Adipose tissue (tissue), 3 donors: ENCODE data around the gene HSD11B1L. TPM values are rescaled to one million over a fixed set of nuclear protein-coding genes. Genes with fewer than 3 reads are reported as not detected.
"Not testable (repeated sequence)": the region's sequence is repeated elsewhere in the genome, so short reads cannot be mapped to it uniquely, and the experiment has no call there.

Experiments
- H3K27ac ChIP-seq: one replicate; pipeline ENCODE4 v1.5.1; 2013; ENCODE audit warnings: low read depth, low read length
- WGBS, 3 donors: extraction: QIAGEN DNeasy Blood & Tissue Kit; methylation state at CpG; one replicate each; pipeline ENCODE4 v1.1.7; 2013; 5-methylcytosine and 5-hydroxymethylcytosine counted together
- polyA plus RNA-seq, 3 donors: library from polyadenylated mRNA; stranded (reverse); fragments of 200-250 nt; gene quantifications; one replicate each; pipeline ENCODE4 v1.2.3, GENCODE V29; 2013
- donor health status: healthy with polysubstance abuse.
- donor health status: Bipolar disorder and iron deficiency.
- donor health status: healthy.

HSD11B1L gene
- polyA plus RNA-seq, 3 donors, result 5.4 to 7.5 (median 6.5) TPM

GRCh38 chr19:5713228-5713627 lies 32.4 kb downstream of the HSD11B1L start:
- WGBS, 3 donors, result 90 to 96% (median 94%) methylated on average over 9 of the region's 9 CpGs
- no peak overlapping the region for H3K27ac ChIP-seq

GRCh38 chr19:5714816-5715215 lies 34.0 kb downstream of the HSD11B1L start:
- no peak overlapping the region for H3K27ac ChIP-seq
- 63 to 91% (median 74%) methylated on average over 10 of the region's 10 CpGs for WGBS, 3 donors

- H3K27ac ChIP-seq, result no peak overlapping the region
- WGBS, 3 donors, result 78 to 88% (median 83%) methylated on average over 8 of the region's 8 CpGs
Observed at GRCh38 chr19:5717215-5717935, 36.5 kb downstream of the HSD11B1L start.

- H3K27ac ChIP-seq, result no peak overlapping the region
- WGBS, 3 donors, result 65 to 77% (median 75%) methylated on average over 14 of the region's 14 CpGs
Observed at GRCh38 chr19:5718037-5718578, 37.3 kb downstream of the HSD11B1L start.

GRCh38 chr19:5718579-5719273 lies 37.9 kb downstream of the HSD11B1L start:
- 20 to 36% (median 31%) methylated on average over 11 of the region's 11 CpGs for WGBS, 3 donors

GRCh38 chr19:5719274-5719960 lies 38.6 kb downstream of the HSD11B1L start:
- H3K27ac ChIP-seq, result peak overlapping the region; percentile 91
- 0 to 1% (median 1%) methylated on average over 36 to 58 of the region's 58 CpGs for WGBS, 3 donors

More at GRCh38 chr19:5718579-5719273, 37.9 kb downstream of the HSD11B1L start:
- H3K27ac ChIP-seq, result no peak overlapping the region

GRCh38 chr19:5719961-5720790 lies 39.3 kb downstream of the HSD11B1L start, which contains the start of the genes CATSPERD and LONP1:
CATSPERD (plus strand) TSS chr19:5720637; CDS start chr19:5720738, 101 bp downstream.
LONP1 (minus strand) TSS chr19:5720146; CDS start chr19:5720132, 14 bp downstream.
- peak within 1 kb of the TSS; percentile 91 for H3K27ac ChIP-seq
- 0% methylated on average over 89 to 90 of the region's 90 CpGs for WGBS, 3 donors

GRCh38 chr19:5727453-5728050 lies 46.7 kb downstream of the HSD11B1L start:
- H3K27ac ChIP-seq, result no peak overlapping the region
- 94 to 97% (median 96%) methylated on average over 4 of the region's 4 CpGs for WGBS, 3 donors

GRCh38 chr19:5733172-5733571 lies 52.3 kb downstream of the HSD11B1L start:
- not testable (repeated sequence) for H3K27ac ChIP-seq
- WGBS, 3 donors, result 68 to 86% (median 84%) methylated on average over 2 of the region's 2 CpGs

Other genes starting within 250 kb of the HSD11B1L start
- gene ZNRF4, start 225.6 kb upstream of the HSD11B1L start, polyA plus RNA-seq, result not detected
- gene TINCR, start 113.1 kb upstream of the HSD11B1L start, polyA plus RNA-seq, result 1 to 10 TPM in 1 of 3 donors, under 1 TPM in 2; 0.23 to 2.6 (median 0.36) TPM
- gene SAFB2, start 58.3 kb upstream of the HSD11B1L start, polyA plus RNA-seq, result 10 to 100 TPM; 35.0 to 48.0 (median 35.4) TPM
- 10 to 100 TPM; 34.3 to 49.7 (median 46.9) TPM for gene SAFB, start 57.9 kb upstream of the HSD11B1L start, polyA plus RNA-seq
- 100 to 1,000 TPM in 1 of 3 donors, 10 to 100 TPM in 2; 53.6 to 120 (median 96.2) TPM for gene MICOS13, start 511 bp upstream of the HSD11B1L start, polyA plus RNA-seq
- gene RPL36, start 9.3 kb downstream of the HSD11B1L start, polyA plus RNA-seq, result 1,000 to 10,000 TPM; 1,118 to 1,631 (median 1,215) TPM
- gene LONP1, start 39.1 kb downstream of the HSD11B1L start, polyA plus RNA-seq, result 10 to 100 TPM; 40.7 to 67.1 (median 45.2) TPM
- gene CATSPERD, start 39.6 kb downstream of the HSD11B1L start, polyA plus RNA-seq, result not detected
- 1 to 10 TPM in 2 of 3 donors, under 1 TPM in 1; 0.79 to 2.7 (median 2.1) TPM for gene PRR22, start 103.7 kb downstream of the HSD11B1L start, polyA plus RNA-seq
- 10 to 100 TPM; 16.0 to 44.0 (median 29.3) TPM for gene DUS3L, start 110.1 kb downstream of the HSD11B1L start, polyA plus RNA-seq
- 10 to 100 TPM in 1 of 3 donors, under 1 TPM in 2; 0.22 to 10.4 (median 0.67) TPM for gene NRTN, start 124.0 kb downstream of the HSD11B1L start, polyA plus RNA-seq
- 1 to 10 TPM in 1 of 3 donors, under 1 TPM in 1, not detected in 1; 0.10 to 2.5 TPM for gene FUT6, start 158.7 kb downstream of the HSD11B1L start, polyA plus RNA-seq
- 1 to 10 TPM in 1 of 3 donors, under 1 TPM in 2; 0.11 to 2.6 (median 0.83) TPM for gene FUT3, start 170.4 kb downstream of the HSD11B1L start, polyA plus RNA-seq
- not detected for gene FUT5, start 189.5 kb downstream of the HSD11B1L start, polyA plus RNA-seq
- 100 to 1,000 TPM; 231 to 455 (median 364) TPM for gene NDUFA11, start 222.8 kb downstream of the HSD11B1L start, polyA plus RNA-seq
- gene VMAC, start 223.8 kb downstream of the HSD11B1L start, polyA plus RNA-seq, result 1 to 10 TPM; 4.1 to 4.7 (median 4.7) TPM
- gene CAPS, start 233.2 kb downstream of the HSD11B1L start, polyA plus RNA-seq, result 10 to 100 TPM in 2 of 3 donors, 1 to 10 TPM in 1; 7.0 to 13.4 (median 11.4) TPM